SJSA1 (cell line): ENCODE results near the gene CAMTA1. TPM values are rescaled to one million over a fixed set of nuclear protein-coding genes. Genes with fewer than 3 reads are reported as not detected.

Experiments used
- DNase-seq, 2 experiments: peaks; one replicate each; pipeline ENCODE4 v3.0.0-alpha.2; 2015 to 2020; ENCODE audit warnings: low spot score in 2 of 2, low read depth in 1 of 2
- H3K27ac ChIP-seq: fragments of 250-450 bp; sonication (Bioruptor Pico); 2 replicates; pipeline ENCODE4 v1.5.1; 2020; ENCODE audit warnings: mild to moderate bottlenecking, moderate library complexity
- H3K27me3 ChIP-seq: fragments of 250-450 bp; sonication (Bioruptor Pico); replicated peaks from 2 replicates; pipeline ENCODE4 v1.5.1; 2020; ENCODE audit warnings: mild to moderate bottlenecking, moderate library complexity
- H3K36me3 ChIP-seq: fragments of 250-450 bp; sonication (Bioruptor Pico); 2 replicates; pipeline ENCODE4 v1.5.1; 2020; ENCODE audit warnings: mild to moderate bottlenecking
- H3K4me1 ChIP-seq: fragments of 250-450 bp; sonication (Bioruptor Pico); replicated peaks from 2 replicates; pipeline ENCODE4 v1.6.1; 2021; ENCODE audit warnings: mild to moderate bottlenecking
- H3K4me3 ChIP-seq: fragments of 250-450 bp; sonication (Bioruptor Pico); 2 replicates; pipeline ENCODE4 v1.5.1; 2020; ENCODE audit warnings: mild to moderate bottlenecking
- H3K9me3 ChIP-seq: fragments of 250-450 bp; sonication (Bioruptor Pico); replicated peaks from 2 replicates; pipeline ENCODE4 v1.5.1; 2020; ENCODE audit warnings: mild to moderate bottlenecking
- total RNA-seq: library from RNA; depleted of rRNA; stranded (reverse); fragments of >200 nt; shearing (Covaris generic); gene quantifications from 2 replicates; pipeline ENCODE4 v1.2.3, GENCODE V29; 2014

CAMTA1 gene
- total RNA-seq, 1 experiment from 2014 or later = 136 TPM

- H3K9me3 ChIP-seq = no peaks in the 10 kb centered on the region
- H3K27me3 ChIP-seq = no peaks in the 10 kb centered on the region
- no peak overlapping the region for H3K4me3 ChIP-seq
- H3K27ac ChIP-seq = no peak overlapping the region
- H3K36me3 ChIP-seq = no peaks in the 10 kb centered on the region
- no peaks in the 10 kb centered on the region for H3K4me1 ChIP-seq
- no peak for DNase-seq
These were observed 326.6 kb downstream of the CAMTA1 start for GRCh38 chr1:7111853-7112252.

DNA sequence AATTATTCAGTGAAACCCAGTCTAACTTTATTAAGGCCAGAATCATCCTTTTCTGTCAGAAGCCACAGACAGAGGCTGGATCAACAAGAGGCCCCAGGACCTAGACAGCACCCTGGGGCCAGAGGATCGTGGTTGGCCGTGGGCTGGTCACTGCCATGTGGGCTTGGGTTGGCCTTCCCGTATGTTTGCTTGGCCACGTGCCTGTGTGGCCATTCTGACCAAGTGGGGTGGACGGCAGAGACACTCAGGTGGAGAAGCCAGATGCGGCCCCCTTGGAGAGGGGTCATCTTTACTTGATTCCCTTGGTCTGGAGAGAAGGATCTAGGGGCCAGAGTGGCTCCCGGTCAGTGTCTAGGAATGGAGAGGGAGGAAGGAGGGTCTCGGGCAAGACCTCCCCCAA lies 327.9 kb downstream of the CAMTA1 start:
- H3K27ac ChIP-seq = no peak overlapping the region
- no peaks in the 10 kb centered on the region for H3K27me3 ChIP-seq
- H3K4me1 ChIP-seq = no peaks in the 10 kb centered on the region
- H3K36me3 ChIP-seq = no peaks in the 10 kb centered on the region
- DNase-seq = no peak
- H3K9me3 ChIP-seq = no peaks in the 10 kb centered on the region
- no peak overlapping the region for H3K4me3 ChIP-seq

DNA sequence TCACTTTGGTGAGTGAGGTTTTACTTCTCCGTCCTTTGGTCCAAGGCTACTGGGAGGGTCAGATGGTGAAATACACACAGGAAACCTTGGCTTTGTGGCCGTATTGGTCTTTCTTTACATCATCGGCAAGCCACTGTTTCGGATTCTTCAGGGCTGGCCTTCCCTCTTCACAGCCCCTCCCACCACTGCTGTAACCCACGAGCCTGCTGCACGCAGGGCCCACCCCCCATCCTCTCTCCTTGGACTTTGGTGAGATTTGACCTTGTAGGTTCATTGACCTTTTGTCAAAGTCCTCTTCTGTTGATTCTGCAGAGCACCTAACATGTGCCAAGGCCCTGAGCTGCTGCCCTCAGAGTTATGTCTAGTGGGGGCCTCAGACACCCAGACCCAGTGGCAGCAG lies 328.6 kb downstream of the CAMTA1 start:
- H3K36me3 ChIP-seq = no peaks in the 10 kb centered on the region
- no peaks in the 10 kb centered on the region for H3K9me3 ChIP-seq
- no peak overlapping the region for H3K27ac ChIP-seq
- H3K4me1 ChIP-seq = no peaks in the 10 kb centered on the region
- DNase-seq = no peak
- H3K4me3 ChIP-seq = no peak overlapping the region
- H3K27me3 ChIP-seq = no peaks in the 10 kb centered on the region

DNA sequence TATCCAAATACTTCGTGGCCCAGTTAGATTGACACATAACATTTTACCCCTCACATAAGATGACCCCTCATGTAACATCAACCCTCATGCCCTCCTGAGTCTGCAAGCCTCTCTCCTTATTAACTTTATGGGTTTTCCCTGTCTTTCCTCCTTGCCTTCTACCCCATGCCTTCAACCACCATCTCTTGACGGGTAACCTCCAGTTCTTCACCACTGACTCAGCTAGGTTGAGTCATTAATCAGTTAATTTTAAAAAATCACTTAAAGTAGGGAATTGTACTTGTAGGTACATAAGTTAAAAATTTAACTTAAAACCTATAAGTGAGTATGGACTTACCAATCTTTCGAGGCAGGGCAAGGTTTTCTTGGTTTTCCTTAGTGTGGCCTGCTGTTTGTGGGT lies 330.7 kb downstream of the CAMTA1 start:
- Histone ChIP-seq H3K4me3 (no peak overlapping the region), H3K36me3 (no peaks in the 10 kb centered on the region), H3K4me1 (no peaks in the 10 kb centered on the region), H3K9me3 (no peaks in the 10 kb centered on the region), H3K27me3 (no peaks in the 10 kb centered on the region), H3K27ac (no peak overlapping the region)
- DNase-seq = no peak

DNA sequence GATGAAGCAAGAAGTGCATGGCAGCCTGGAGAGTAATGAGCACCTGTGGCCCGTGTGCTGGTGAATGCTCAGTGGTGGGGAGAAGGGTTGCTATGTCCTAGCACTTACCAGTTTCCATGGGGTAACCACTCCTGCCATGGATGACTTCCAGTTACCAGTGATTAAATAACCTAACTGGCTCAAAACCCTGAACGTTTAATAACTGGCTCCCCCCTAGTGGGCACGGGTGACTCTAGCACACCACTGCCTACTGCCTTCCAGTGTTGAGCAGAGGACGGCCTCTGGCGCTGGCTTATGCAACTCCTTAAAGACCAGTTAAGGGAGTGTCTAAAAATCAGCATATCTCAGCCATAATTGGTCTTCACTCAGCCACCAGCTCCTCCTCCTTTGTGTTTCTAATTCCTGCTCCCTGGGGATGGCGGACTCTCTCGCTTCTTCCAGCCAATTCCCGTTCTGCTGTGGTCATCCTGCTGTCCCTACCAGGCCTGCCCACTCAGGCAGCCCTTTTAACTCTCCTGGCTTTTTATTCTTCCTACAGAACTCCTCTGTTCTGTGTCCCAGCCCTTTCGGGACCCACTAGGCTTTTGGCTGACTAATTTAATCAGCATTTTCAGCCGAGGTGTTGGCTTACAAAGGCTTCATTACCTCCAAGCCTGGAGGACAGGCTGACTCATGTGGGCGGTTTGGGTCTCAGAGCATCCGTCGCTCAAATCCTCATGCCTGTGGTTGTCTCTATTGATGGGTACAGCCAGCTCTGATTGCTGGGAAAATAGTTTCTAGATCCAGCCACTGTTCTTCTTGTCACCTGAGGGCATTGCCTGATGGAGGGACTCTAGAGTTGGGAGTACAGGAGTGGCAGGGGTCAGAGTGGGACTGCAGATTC lies 332.4 kb downstream of the CAMTA1 start:
- no peak overlapping the region for H3K27ac ChIP-seq
- H3K9me3 ChIP-seq = no peaks in the 10 kb centered on the region
- no peaks in the 10 kb centered on the region for H3K27me3 ChIP-seq
- H3K4me3 ChIP-seq = no peak overlapping the region
- peak; percentile 51 to 58 for DNase-seq
- no peaks in the 10 kb centered on the region for H3K4me1 ChIP-seq
- no peaks in the 10 kb centered on the region for H3K36me3 ChIP-seq

- Histone ChIP-seq H3K36me3 (no peaks in the 10 kb centered on the region), H3K4me3 (no peak overlapping the region), H3K9me3 (no peaks in the 10 kb centered on the region), H3K27ac (no peak overlapping the region), H3K27me3 (no peaks in the 10 kb centered on the region), H3K4me1 (no peaks in the 10 kb centered on the region)
- DNase-seq = no peak
These were observed 333.9 kb downstream of the CAMTA1 start for GRCh38 chr1:7119156-7119555.

GRCh38 chr1:7120863-7121621 lies 335.8 kb downstream of the CAMTA1 start:
- Histone ChIP-seq H3K9me3 (no peaks in the 10 kb centered on the region), H3K27me3 (no peaks in the 10 kb centered on the region), H3K4me3 (no peak overlapping the region), H3K36me3 (no peaks in the 10 kb centered on the region), H3K4me1 (no peaks in the 10 kb centered on the region), H3K27ac (no peak overlapping the region)
- DNase-seq = no peak

- Histone ChIP-seq H3K27me3 (no peaks in the 10 kb centered on the region), H3K9me3 (no peaks in the 10 kb centered on the region), H3K4me1 (no peaks in the 10 kb centered on the region), H3K4me3 (no peak overlapping the region), H3K36me3 (no peaks in the 10 kb centered on the region), H3K27ac (no peak overlapping the region)
- no peak for DNase-seq
These were observed 336.4 kb downstream of the CAMTA1 start for GRCh38 chr1:7121622-7121988.

- Histone ChIP-seq H3K27me3 (no peaks in the 10 kb centered on the region), H3K4me1 (no peaks in the 10 kb centered on the region), H3K9me3 (no peaks in the 10 kb centered on the region), H3K4me3 (no peak overlapping the region), H3K27ac (no peak overlapping the region), H3K36me3 (no peaks in the 10 kb centered on the region)
- DNase-seq = no peak
These were observed 342.2 kb downstream of the CAMTA1 start for GRCh38 chr1:7127322-7128075.

DNA sequence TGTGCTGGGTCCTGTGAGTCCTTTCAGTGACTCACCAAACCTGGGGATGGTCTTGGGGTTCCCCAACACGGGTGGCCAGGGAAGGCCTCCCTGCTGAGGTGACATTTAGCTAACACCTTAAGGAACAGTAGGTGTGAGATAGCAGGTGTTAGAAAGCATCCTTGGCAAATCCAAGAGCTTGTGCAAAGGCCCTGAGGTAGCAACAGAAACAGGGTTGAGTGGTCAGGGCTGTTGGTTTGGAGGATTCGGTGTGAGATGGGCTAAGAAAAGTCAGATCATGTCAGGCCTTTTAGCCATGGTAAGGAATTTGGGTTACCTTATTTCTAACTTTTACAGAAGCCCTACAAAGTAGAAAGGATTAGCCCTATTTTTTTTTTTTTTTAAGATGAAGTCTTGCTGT lies 343.0 kb downstream of the CAMTA1 start:
- Histone ChIP-seq H3K9me3 (no peaks in the 10 kb centered on the region), H3K27ac (no peak overlapping the region)
- DNase-seq = no peak

GRCh38 chr1:7130127-7130526 lies 344.9 kb downstream of the CAMTA1 start:
- Histone ChIP-seq H3K27ac (no peak overlapping the region), H3K27me3 (no peaks in the 10 kb centered on the region), H3K9me3 (no peaks in the 10 kb centered on the region)

More for the DNA sequence above, 343.0 kb downstream of the CAMTA1 start:
- Histone ChIP-seq H3K27me3 (no peaks in the 10 kb centered on the region), H3K4me3 (no peak overlapping the region), H3K36me3 (no peaks in the 10 kb centered on the region), H3K4me1 (no peaks in the 10 kb centered on the region)

DNA sequence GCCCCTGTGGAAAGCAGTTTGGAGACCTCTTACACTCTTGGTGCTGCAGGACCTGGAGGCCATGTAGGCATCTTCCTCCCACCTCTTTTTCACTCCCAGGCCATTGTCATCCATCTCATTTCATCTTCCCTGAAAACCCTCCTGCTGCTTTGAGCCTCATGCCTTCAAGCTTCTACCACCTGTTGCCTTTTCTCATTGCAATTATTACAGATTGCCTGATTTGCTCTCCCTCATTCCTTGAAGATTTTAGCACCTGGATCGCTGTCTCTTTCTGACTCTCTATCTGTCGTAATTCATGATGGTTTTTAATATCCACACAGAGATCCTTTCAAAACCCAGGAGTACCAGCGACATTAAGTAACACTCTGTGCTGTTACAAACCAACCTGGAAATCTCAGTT lies 350.2 kb downstream of the CAMTA1 start:
- Histone ChIP-seq H3K4me3 (no peak overlapping the region), H3K9me3 (no peaks in the 10 kb centered on the region), H3K27me3 (no peaks in the 10 kb centered on the region), H3K36me3 (no peaks in the 10 kb centered on the region), H3K4me1 (no peaks in the 10 kb centered on the region), H3K27ac (no peak overlapping the region)
- no peak for DNase-seq

More at GRCh38 chr1:7130127-7130526, 344.9 kb downstream of the CAMTA1 start:
- Histone ChIP-seq H3K36me3 (no peaks in the 10 kb centered on the region), H3K4me1 (no peaks in the 10 kb centered on the region), H3K4me3 (no peak overlapping the region)
- DNase-seq = no peak

- no peak overlapping the region for H3K4me3 ChIP-seq
- no peaks in the 10 kb centered on the region for H3K9me3 ChIP-seq
- H3K4me1 ChIP-seq = no peaks in the 10 kb centered on the region
- H3K27me3 ChIP-seq = no peaks in the 10 kb centered on the region
- no peak overlapping the region for H3K27ac ChIP-seq
- DNase-seq = no peak
- H3K36me3 ChIP-seq = no peaks in the 10 kb centered on the region
These were observed 351.1 kb downstream of the CAMTA1 start for GRCh38 chr1:7136166-7136953.
